IPS-15b (cell line): ENCODE measurements around the gene YBX1.
"Not testable (repeated sequence)": the region's sequence is repeated elsewhere in the genome, so short reads cannot be mapped to it uniquely, and the experiment has no call there.

Experiments used
- H3K27me3 ChIP-seq: one replicate; pipeline ENCODE4 v1.6.1; 2013; ENCODE audit warnings: low read length; ENCODE audit not compliant: control insufficient read depth, insufficient read depth
- H3K36me3 ChIP-seq: one replicate; pipeline ENCODE4 v1.6.1; 2013; ENCODE audit warnings: low read length; ENCODE audit not compliant: control insufficient read depth, insufficient read depth
- H3K4me1 ChIP-seq: one replicate; pipeline ENCODE4 v1.6.1; 2013; ENCODE audit warnings: mild to moderate bottlenecking, low read length; ENCODE audit not compliant: control insufficient read depth, insufficient read depth
- H3K4me3 ChIP-seq: one replicate; pipeline ENCODE4 v1.5.1; 2013; ENCODE audit warnings: low read depth, low read length
- H3K9ac ChIP-seq: one replicate; pipeline ENCODE4 v1.6.1; 2013; ENCODE audit warnings: low read depth, mild to moderate bottlenecking, low read length
- H3K9me3 ChIP-seq: one replicate; pipeline ENCODE4 v1.6.1; 2013; ENCODE audit warnings: mild to moderate bottlenecking, low read length; ENCODE audit not compliant: control insufficient read depth, insufficient read depth

Gene YBX1

GRCh38 chr1:42723511-42723910, 41.3 kb downstream of the YBX1 start:
- Histone ChIP-seq H3K9ac (no peak overlapping the region), H3K36me3 (no peaks in the 10 kb centered on the region), H3K4me3 (no peak overlapping the region), H3K9me3 (no peaks in the 10 kb centered on the region), H3K27me3 (no peaks in the 10 kb centered on the region), H3K4me1 (no peaks in the 10 kb centered on the region)

DNA sequence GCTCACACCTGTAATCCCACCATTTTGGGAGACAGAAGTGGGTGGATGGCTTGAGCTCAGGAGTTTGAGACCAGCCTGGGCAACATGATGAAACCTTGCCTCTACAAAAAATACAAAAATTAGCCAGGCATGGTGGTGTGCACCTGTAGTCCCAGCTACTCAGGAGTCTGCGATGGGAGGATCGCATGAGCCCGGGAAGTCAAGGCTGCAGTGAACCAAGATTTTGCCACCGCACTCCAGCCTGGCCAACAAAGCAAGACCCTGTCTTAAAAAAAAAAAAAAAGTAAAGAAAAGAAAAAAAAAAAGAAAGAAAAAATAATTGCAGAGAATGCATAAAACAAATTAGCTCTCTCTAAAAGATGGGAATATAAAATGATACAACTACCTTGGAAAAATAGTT, 43.6 kb downstream of the YBX1 start:
- H3K9me3 ChIP-seq, result not testable (repeated sequence)

DNA sequence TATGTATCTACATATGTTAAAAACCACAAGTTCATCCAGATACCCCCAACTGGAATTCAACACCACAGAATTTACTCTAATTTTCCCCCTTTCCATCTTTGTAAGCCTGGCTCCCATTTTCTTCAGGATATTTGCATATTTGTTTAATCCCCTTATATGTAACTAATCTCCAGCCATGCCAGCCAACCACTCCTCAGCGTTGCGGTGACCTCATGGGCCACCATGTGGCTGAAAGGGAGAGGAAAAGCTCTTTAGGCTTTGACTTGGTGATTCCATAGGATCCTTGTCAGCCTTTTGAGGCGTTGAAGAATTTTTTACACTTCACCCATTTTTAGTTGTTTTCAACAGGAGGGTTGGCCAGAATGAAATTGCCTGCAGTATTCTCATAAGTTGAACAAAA, 47.8 kb downstream of the YBX1 start:
- Histone ChIP-seq H3K4me1 (no peaks in the 10 kb centered on the region), H3K4me3 (no peak overlapping the region), H3K27me3 (no peaks in the 10 kb centered on the region), H3K9ac (no peak overlapping the region), H3K9me3 (no peaks in the 10 kb centered on the region), H3K36me3 (no peaks in the 10 kb centered on the region)

More for the DNA sequence above, 43.6 kb downstream of the YBX1 start:
- H3K9ac ChIP-seq, H3K27me3 ChIP-seq, H3K4me3 ChIP-seq, H3K4me1 ChIP-seq, H3K36me3 ChIP-seq: not testable (repeated sequence)

DNA sequence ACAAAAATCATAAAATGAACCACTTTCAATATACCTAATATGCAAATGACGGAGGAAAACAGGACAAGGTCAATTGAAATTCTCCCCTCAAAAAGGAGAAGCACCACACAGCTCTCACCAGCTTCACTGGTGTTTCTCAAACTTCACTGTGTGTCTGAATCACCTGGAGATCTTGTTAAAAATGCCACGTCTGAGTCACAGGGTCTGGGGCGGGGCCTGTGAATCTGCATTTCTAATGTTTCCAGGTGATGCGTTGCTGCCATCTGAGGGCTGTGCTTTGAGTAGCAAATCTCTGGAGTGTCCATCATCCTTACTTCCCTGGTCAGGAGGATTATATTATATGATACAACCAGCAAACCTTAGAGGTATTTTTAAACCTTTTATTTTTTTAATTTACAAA, 48.8 kb downstream of the YBX1 start:
- H3K36me3 ChIP-seq, result no peaks in the 10 kb centered on the region
- H3K27me3 ChIP-seq, result no peaks in the 10 kb centered on the region
- no peak overlapping the region for H3K9ac ChIP-seq
- H3K9me3 ChIP-seq, result no peaks in the 10 kb centered on the region
- no peak overlapping the region for H3K4me3 ChIP-seq
- no peaks in the 10 kb centered on the region for H3K4me1 ChIP-seq

- Histone ChIP-seq H3K9me3 (no peaks in the 10 kb centered on the region), H3K36me3 (peaks cover under 1% of the 10 kb centered on the region), H3K4me1 (no peaks in the 10 kb centered on the region), H3K9ac (no peak overlapping the region), H3K27me3 (no peaks in the 10 kb centered on the region), H3K4me3 (no peak overlapping the region)
Observed at GRCh38 chr1:42731585-42731984, 49.4 kb downstream of the YBX1 start.

DNA sequence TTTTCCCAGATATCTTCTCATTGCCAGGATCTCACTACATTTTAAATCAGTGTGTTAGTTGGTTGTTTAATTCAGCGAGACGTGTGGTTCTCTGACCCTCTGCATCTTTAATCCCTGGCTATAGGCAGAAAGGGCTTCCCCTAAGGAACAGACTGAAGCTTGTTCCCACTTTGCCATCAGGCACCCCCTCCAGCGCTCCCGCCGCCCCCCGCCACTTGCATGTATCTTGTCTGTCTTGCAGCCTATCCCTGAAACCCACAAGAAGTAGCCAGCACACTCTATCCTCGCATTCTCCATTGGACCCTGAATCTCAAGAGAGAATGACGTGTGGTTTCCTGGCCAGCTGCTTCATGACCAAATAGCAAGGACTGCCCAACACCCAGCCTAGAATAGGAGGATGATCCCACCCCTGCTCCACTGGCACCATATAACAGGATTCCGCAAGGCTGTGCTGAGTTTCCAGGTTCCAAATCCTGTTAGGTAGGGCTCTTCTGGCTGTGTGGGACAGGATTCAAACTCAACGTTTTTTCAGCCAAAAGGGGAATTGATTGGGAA, 50.0 kb downstream of the YBX1 start:
- no peaks in the 10 kb centered on the region for H3K27me3 ChIP-seq

GRCh38 chr1:42733415-42734200, 51.4 kb downstream of the YBX1 start:
- H3K4me3 ChIP-seq, result no peak overlapping the region
- no peaks in the 10 kb centered on the region for H3K27me3 ChIP-seq
- no peaks in the 10 kb centered on the region for H3K4me1 ChIP-seq
- no peaks in the 10 kb centered on the region for H3K9me3 ChIP-seq
- H3K9ac ChIP-seq, result no peak overlapping the region
- H3K36me3 ChIP-seq, result peaks cover 4% of the 10 kb centered on the region

More for the DNA sequence above, 50.0 kb downstream of the YBX1 start:
- H3K4me3 ChIP-seq, result no peak overlapping the region
- H3K9me3 ChIP-seq, result no peaks in the 10 kb centered on the region
- peaks cover 4% of the 10 kb centered on the region for H3K36me3 ChIP-seq
- H3K9ac ChIP-seq, result no peak overlapping the region
- H3K4me1 ChIP-seq, result no peaks in the 10 kb centered on the region

DNA sequence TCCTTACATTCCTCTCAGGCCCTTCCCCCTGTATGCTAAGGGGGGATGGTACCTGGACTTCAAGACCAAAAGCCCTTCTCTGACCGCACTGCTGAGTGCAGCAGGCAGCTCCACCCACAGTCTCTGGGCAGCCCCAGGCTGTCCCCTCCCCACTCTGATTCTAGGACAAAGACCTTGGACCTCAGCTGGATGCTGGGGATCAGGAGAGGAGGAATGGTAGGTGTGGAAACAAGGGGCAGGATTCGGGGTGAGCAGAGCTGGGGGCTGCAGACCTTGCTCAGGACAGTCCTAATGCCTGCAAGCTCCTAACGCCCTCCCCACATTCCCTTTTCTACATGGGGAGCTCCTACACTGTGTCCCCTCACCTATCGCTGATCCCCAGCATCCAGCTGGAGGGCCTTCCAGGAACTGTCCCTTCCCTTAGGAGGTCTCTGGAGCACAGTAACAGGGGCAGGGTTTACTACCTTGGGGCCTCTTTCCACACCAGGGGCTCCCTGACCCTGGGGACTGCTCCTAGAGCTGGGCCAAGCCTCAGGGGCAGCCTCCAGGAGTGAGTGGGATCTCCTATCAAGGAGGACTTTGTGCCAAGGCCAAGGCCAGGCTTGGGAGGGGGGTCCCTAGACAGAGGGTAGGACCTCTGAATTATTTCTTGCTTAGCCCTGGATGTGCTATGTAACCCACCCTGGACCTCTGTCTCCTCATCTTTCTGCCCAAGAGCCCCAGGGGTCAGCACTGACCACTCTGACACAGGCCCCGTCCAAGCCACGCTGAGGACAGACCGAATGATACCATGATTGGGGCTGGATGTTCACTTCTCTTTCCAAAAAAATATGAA, 52.2 kb downstream of the YBX1 start:
- Histone ChIP-seq H3K4me1 (peaks cover under 1% of the 10 kb centered on the region), H3K9ac (no peak overlapping the region), H3K27me3 (no peaks in the 10 kb centered on the region), H3K4me3 (no peak overlapping the region), H3K36me3 (peaks cover 4% of the 10 kb centered on the region), H3K9me3 (no peaks in the 10 kb centered on the region)

DNA sequence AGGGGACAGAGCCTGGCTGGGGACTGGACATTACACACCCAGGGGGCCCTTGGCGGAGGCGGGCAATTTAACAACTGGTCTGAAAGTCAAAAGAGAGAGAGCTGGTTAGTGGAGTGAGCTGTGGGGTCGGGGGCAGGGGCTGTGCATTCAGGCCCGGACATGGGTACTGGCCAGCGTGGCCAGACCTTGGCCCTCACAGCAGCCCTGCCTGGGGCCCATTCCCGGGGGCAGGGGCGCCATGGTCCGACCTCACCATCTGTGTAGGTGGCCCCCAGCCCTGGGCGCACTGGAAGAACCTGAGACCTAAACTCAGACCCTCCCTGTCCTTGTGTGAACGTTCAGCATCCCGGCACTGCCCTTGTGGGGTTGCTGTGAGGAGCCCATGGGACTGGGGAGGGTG, 52.8 kb downstream of the YBX1 start:
- H3K36me3 ChIP-seq, result peaks cover 4% of the 10 kb centered on the region
- no peaks in the 10 kb centered on the region for H3K27me3 ChIP-seq
- no peak overlapping the region for H3K9ac ChIP-seq
- H3K4me3 ChIP-seq, result no peak overlapping the region
- peaks cover 5% of the 10 kb centered on the region for H3K4me1 ChIP-seq
- H3K9me3 ChIP-seq, result no peaks in the 10 kb centered on the region

DNA sequence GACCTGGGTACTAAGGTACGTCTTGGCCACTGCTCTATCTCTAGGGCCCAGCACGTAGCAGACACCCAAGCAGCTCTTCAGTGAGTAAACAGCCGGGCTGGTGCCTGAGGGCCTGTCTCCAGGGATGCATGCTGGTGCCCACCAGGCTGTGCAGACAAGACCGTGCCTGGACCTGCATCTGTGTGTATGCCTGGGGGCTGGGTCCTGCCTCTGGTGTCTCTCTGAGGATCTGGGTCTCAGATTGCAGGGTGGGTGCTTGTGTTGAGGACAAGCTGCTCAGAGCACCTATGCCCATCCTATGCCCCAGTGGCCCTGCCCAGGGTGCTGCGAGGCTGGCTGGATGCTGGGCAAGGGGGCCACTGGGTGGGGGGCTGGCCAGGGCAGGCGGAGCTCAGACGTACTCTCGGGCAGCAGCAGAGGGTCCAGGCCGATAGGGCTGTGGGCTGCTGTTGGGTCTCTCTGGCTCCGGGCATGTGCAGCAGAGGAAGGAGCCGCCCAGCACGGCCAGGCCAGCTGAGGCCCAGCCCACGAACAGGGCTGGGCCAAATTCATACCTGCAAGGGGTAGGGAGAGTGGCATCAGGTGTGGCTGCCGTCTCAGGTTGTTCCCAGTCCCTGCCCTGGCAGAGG, 53.4 kb downstream of the YBX1 start:
- Histone ChIP-seq H3K27me3 (no peaks in the 10 kb centered on the region), H3K4me1 (peaks cover 8% of the 10 kb centered on the region), H3K36me3 (peaks cover 4% of the 10 kb centered on the region), H3K4me3 (no peak overlapping the region), H3K9me3 (no peaks in the 10 kb centered on the region), H3K9ac (no peak overlapping the region)

- H3K4me3 ChIP-seq, result no peak overlapping the region
- H3K9ac ChIP-seq, result no peak overlapping the region
- H3K9me3 ChIP-seq, result no peaks in the 10 kb centered on the region
Observed at GRCh38 chr1:42736152-42736551, 53.9 kb downstream of the YBX1 start.

More at GRCh38 chr1:42736152-42736551, 53.9 kb downstream of the YBX1 start:
- H3K4me1 ChIP-seq, result peaks cover 13% of the 10 kb centered on the region
- H3K36me3 ChIP-seq, result peaks cover 4% of the 10 kb centered on the region
- H3K27me3 ChIP-seq, result no peaks in the 10 kb centered on the region
